ENCODE measurements around the gene DPF3. TPM values are rescaled to one million over a fixed set of nuclear protein-coding genes. Genes with fewer than 3 reads are reported as not detected.

The DPF3 gene
- polyA plus RNA-seq, 2 of the 4 experiments (the other 2 are of a cell fraction) = 0.05 to 0.09 TPM

DNA sequence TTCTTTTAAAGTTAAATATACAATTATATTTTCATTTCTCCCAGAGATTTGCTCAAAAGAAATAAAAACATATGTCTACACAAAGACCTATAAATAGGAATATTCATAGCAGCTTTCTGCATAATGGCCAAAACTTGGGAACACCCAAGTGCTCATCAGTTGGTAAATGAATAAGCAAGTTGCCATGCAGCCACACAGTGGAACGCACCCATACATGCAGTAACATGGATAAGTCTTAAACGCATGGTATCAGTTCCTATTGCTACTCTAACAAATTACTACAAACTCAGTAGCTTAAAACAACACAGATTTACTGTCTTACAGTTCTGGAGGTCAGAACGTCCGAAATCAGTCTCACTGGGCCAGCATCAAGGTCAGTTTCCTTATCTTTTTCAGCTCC, 78.5 kb downstream of the DPF3 start:
- FAIRE-seq = no peak
- POLR2A ChIA-PET = no interaction called here
- Histone ChIP-seq H3K27ac (no peak overlapping the region), H3K4me1 (no peaks in the 10 kb centered on the region), H3K4me2 (no peak overlapping the region), H3K4me3 (no peak overlapping the region), H3K9me3 (peaks cover 6% of the 10 kb centered on the region; the same call in 1 of the 3 replicates)
- no peak for ATAC-seq
- 24% methylated on average over 4 of the region's 4 CpGs for WGBS (ENCODE audit: missing lambda C conversion rate)
- TF ChIP-seq NPAS2 (CRISPR knock-in tag; IDR thresholded peaks at IDR 0.05; ENCODE audit: borderline replicate concordance) = no peak
- no peak for TF ChIP-seq MAFK (IDR thresholded peaks at IDR 0.05; ENCODE audit: partially characterized antibody)
- TF ChIP-seq HOXB13 (CRISPR knock-in tag; IDR thresholded peaks at IDR 0.05; ENCODE audit: low read depth) = no peak
- TF ChIP-seq EHMT2 (IDR thresholded peaks at IDR 0.05; ENCODE audit: low read depth) = no peak
- TF ChIP-seq KDM5A (IDR thresholded peaks at IDR 0.05) = no peak
- TF ChIP-seq RARB (CRISPR knock-in tag; IDR thresholded peaks at IDR 0.05) = no peak
- no peak for TF ChIP-seq NFE2L2 (conservative IDR thresholded peaks at IDR 0.05; ENCODE audit: low read length)
- TF ChIP-seq TP53 (CRISPR knock-in tag; IDR thresholded peaks at IDR 0.05) = no peak
- no peak for TF ChIP-seq POLR2AphosphoS2 (conservative IDR thresholded peaks at IDR 0.05; ENCODE audit: low read length)
- TF ChIP-seq, protein P1, sequence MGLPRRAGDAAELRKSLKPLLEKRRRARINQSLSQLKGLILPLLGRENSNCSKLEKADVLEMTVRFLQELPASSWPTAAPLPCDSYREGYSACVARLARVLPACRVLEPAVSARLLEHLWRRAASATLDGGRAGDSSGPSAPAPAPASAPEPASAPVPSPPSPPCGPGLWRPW (IDR thresholded peaks at IDR 0.05) = no peak
- no peak for TF ChIP-seq MAZ (IDR thresholded peaks at IDR 0.05; ENCODE audit: borderline replicate concordance, low read depth, low read length)
- TF ChIP-seq, protein P2, sequence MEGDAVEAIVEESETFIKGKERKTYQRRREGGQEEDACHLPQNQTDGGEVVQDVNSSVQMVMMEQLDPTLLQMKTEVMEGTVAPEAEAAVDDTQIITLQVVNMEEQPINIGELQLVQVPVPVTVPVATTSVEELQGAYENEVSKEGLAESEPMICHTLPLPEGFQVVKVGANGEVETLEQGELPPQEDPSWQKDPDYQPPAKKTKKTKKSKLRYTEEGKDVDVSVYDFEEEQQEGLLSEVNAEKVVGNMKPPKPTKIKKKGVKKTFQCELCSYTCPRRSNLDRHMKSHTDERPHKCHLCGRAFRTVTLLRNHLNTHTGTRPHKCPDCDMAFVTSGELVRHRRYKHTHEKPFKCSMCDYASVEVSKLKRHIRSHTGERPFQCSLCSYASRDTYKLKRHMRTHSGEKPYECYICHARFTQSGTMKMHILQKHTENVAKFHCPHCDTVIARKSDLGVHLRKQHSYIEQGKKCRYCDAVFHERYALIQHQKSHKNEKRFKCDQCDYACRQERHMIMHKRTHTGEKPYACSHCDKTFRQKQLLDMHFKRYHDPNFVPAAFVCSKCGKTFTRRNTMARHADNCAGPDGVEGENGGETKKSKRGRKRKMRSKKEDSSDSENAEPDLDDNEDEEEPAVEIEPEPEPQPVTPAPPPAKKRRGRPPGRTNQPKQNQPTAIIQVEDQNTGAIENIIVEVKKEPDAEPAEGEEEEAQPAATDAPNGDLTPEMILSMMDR (IDR thresholded peaks at IDR 0.05) = no peak
- TF ChIP-seq ESRRA (IDR thresholded peaks at IDR 0.05; ENCODE audit: borderline replicate concordance, low read length) = no peak
- TF ChIP-seq EP300 (IDR thresholded peaks at IDR 0.05) = no peak
- CTCF ChIA-PET = interaction anchor here (1.2 kb wide), 1 partner anchor 19 kb away, joined by 4 read pairs; no protein-coding TSS in a partner anchor
- no peak for DNase-seq (ENCODE audit: low read depth in 1 of 2, low spot score in 1 of 2)

DNA sequence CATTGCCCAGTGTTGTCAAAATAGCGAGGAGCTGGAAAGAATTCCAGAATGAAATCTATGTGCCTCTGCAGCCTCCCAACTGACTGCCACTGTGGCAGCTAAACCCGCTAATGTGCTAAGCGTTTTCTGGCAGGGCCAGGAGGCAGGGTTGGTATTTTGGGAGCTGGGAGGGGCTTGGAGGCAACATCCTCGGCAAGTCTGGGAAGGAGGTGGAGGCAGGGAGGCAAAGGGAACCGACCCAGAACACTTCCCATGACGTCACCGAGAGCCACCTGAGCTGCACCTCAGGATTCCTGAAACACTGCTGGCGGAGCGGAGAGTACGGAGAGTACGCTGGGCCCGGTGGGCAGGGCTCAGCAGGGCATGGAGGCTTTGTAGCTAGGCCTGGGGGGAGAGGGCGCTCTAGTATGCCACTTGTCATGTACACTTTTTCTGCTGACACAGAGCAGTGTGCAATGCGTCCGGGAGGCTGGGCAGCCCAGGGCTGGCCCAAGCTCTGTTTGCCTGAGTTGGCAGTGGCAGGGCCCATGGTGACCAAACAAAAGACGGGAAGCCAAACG, 81.5 kb downstream of the DPF3 start:
- DNase-seq (ENCODE audit: low read depth in 1 of 2, low spot score in 1 of 2) (no peak), FAIRE-seq (no peak), ATAC-seq (no peak; a peak in 1 of 6 replicates)
- TF ChIP-seq RAD21 (conservative IDR thresholded peaks at IDR 0.05 in 1 of 2, IDR thresholded peaks at IDR 0.05 in 1 of 2) (no peak), FOSB (CRISPR knock-in tag; IDR thresholded peaks at IDR 0.05) (no peak), RNF2 (IDR thresholded peaks at IDR 0.05; ENCODE audit: borderline replicate concordance, low read depth) (no peak), REST (IDR thresholded peaks at IDR 0.05) (no peak), MAFK (IDR thresholded peaks at IDR 0.05; ENCODE audit: partially characterized antibody) (no peak), NR3C1 (IDR thresholded peaks at IDR 0.05) (no peak), ATOH8 (CRISPR knock-in tag; IDR thresholded peaks at IDR 0.05; ENCODE audit: low read depth) (no peak), POLR2A (IDR thresholded peaks at IDR 0.05; ENCODE audit: low read length) (no peak)
- TF ChIP-seq, protein P1 (IDR thresholded peaks at IDR 0.05) = no peak
- TF ChIP-seq, protein P3, sequence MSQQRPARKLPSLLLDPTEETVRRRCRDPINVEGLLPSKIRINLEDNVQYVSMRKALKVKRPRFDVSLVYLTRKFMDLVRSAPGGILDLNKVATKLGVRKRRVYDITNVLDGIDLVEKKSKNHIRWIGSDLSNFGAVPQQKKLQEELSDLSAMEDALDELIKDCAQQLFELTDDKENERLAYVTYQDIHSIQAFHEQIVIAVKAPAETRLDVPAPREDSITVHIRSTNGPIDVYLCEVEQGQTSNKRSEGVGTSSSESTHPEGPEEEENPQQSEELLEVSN (IDR thresholded peaks at IDR 0.05; ENCODE audit: borderline replicate concordance, low read depth) = no peak
- H3K4me1 ChIP-seq = no peaks in the 10 kb centered on the region
- no peak overlapping the region for H3K4me3 ChIP-seq
- H3K27ac ChIP-seq = no peak overlapping the region
- WGBS (ENCODE audit: missing lambda C conversion rate) = 58% methylated on average over 17 of the region's 17 CpGs
- no peaks in the 10 kb centered on the region for H3K9me3 ChIP-seq
- CTCF ChIA-PET = interaction anchor here (1.0 kb wide), 2 partner anchors 21 to 174 kb away, joined by 3 read pairs; no protein-coding TSS in a partner anchor
- H3K4me2 ChIP-seq = no peak overlapping the region
- POLR2A ChIA-PET = no interaction called here

Data from A549 (cell line).